Non-pigmented ciliary epithelial cell (primary cell): ENCODE measurements around the gene IL15.

Source experiments
- DNase-seq: peaks from one replicate; pipeline ENCODE4 v3.0.0-alpha.2; 2010; ENCODE audit warnings: low read depth

IL15 gene

DNA sequence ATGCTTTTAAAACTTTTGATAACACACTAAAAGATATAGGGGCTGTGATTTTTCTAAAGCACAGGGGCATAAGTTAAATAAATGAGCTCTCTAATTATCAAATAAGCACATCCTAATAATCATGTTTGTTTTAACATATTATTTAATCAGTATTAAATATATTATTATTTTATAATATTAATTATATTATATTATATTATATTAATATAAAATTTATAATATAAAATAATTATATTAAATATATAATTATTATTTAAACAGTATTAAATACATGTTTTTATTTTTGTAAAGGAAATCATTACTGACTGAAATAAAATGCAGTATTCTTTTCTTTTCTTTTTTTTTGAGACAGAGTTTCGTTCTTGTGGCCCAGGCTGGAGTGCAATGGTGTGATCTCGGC is 136.5 kb downstream of the IL15 start:
- DNase-seq: no peak

DNA sequence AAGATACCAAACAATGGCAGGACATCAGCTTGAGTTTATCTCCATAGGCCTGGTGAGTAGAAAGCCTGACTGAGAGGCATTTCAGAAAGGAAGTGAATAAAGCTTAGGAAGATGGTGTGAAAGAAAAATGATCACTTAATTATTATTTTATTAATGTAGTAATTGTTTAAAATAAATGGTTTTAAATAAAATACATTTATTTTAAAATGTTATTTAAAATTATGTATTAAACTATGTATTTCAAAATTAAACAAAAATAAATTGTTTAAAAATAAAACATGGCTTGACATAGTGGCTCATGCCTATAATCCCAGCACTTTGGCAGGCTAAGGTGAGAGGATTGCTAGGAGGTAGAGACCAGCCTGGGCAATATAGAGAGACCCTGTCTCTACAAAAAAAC is 145.8 kb downstream of the IL15 start:
- DNase-seq: no peak
